H1 (cell line): ENCODE data around the gene MRFAP1. TPM values are rescaled to one million over a fixed set of nuclear protein-coding genes. Genes with fewer than 3 reads are reported as not detected.

ENCODE experiments used
- polyA plus RNA-seq, 7 experiments: library from polyadenylated mRNA; depleted of rRNA in 3 of 7; stranded (reverse) in 5 of 7; unstranded in 2 of 7; fragments of >200 nt in 5 of 7; fragments of 200-250 nt in 2 of 7; gene quantifications; 1 replicate in 5 of 7; 2 replicates in 1 of 7; 4 replicates in 1 of 7; pipeline versions ENCODE4 v1.2.1 to v1.2.3, GENCODE V29; 2011 to 2013; ENCODE audit warnings: missing spikeins in 2 of 7, mixed read lengths in 2 of 7
- total RNA-seq: library from RNA; stranded (reverse); fragmentation: NEBNext Ultra II Directional; extraction: Animal tissue kit (Norgen Biotek cat#: 25700); gene quantifications from 2 replicates; pipeline ENCODE4 v1.2.1, GENCODE V29; 2021

Gene MRFAP1
- total and polyA plus RNA-seq, 2 of the 8 experiments (the other 6 are each of a cell fraction or from before 2014, with no cell fraction given): 108 to 307 TPM

Other genes starting within 250 kb of the MRFAP1 start
- gene PPP2R2C, start 168.1 kb upstream of the MRFAP1 start, total RNA-seq: 6.4 and 7.1 TPM in 2 replicates
- 6.4 and 7.5 TPM in 2 replicates for gene PPP2R2C, start 168.1 kb upstream of the MRFAP1 start, polyA plus RNA-seq (2011; rRNA removed)
- gene MAN2B2, start 65.5 kb upstream of the MRFAP1 start, total RNA-seq: 4.0 and 4.1 TPM in 2 replicates
- 3.3 and 5.8 TPM in 2 replicates for gene MAN2B2, start 65.5 kb upstream of the MRFAP1 start, polyA plus RNA-seq (2011; rRNA removed)
- not detected in 2 replicates for gene S100P, start 53.2 kb downstream of the MRFAP1 start, total RNA-seq
- not detected in 2 replicates for gene S100P, start 53.2 kb downstream of the MRFAP1 start, polyA plus RNA-seq (2011; rRNA removed)
- gene MRFAP1L1, start 69.2 kb downstream of the MRFAP1 start, total RNA-seq: 54.3 TPM in 2 replicates
- gene MRFAP1L1, start 69.2 kb downstream of the MRFAP1 start, polyA plus RNA-seq (2011; rRNA removed): 21.3 and 26.8 TPM in 2 replicates
- gene BLOC1S4, start 75.5 kb downstream of the MRFAP1 start, total RNA-seq: 19.1 and 20.5 TPM in 2 replicates
- gene BLOC1S4, start 75.5 kb downstream of the MRFAP1 start, polyA plus RNA-seq (2011; rRNA removed): 26.6 and 27.8 TPM in 2 replicates
- gene KIAA0232, start 142.0 kb downstream of the MRFAP1 start, total RNA-seq: 23.3 TPM in 2 replicates
- 4.9 and 5.6 TPM in 2 replicates for gene KIAA0232, start 142.0 kb downstream of the MRFAP1 start, polyA plus RNA-seq (2011; rRNA removed)